GM12891 (cell line): ENCODE results near the gene PI4K2A.

Source experiments
- POLR2A ChIP-seq: IDR thresholded peaks from 2 replicates; pipeline ENCODE4 v1.6.1; 2011; ENCODE audit warnings: low read depth, low read length, control low read depth
- POLR2AphosphoS5 ChIP-seq: IDR thresholded peaks from 2 replicates; pipeline ENCODE4 v1.6.1; 2011; ENCODE audit warnings: low read depth, low read length, control low read depth
- TAF1 ChIP-seq: IDR thresholded peaks from 2 replicates; pipeline ENCODE4 v1.6.1; 2011; ENCODE audit warnings: low read depth, low read length, control low read depth

GRCh38 chr10:97611473-97611872 lies 29.0 kb upstream of the PI4K2A start:
- no peak for TF ChIP-seq POLR2AphosphoS5
- no peak for TF ChIP-seq POLR2A
- no peak for TF ChIP-seq TAF1
